ENCODE measurements around the gene PPP1R14D.

PPP1R14D gene

DNA sequence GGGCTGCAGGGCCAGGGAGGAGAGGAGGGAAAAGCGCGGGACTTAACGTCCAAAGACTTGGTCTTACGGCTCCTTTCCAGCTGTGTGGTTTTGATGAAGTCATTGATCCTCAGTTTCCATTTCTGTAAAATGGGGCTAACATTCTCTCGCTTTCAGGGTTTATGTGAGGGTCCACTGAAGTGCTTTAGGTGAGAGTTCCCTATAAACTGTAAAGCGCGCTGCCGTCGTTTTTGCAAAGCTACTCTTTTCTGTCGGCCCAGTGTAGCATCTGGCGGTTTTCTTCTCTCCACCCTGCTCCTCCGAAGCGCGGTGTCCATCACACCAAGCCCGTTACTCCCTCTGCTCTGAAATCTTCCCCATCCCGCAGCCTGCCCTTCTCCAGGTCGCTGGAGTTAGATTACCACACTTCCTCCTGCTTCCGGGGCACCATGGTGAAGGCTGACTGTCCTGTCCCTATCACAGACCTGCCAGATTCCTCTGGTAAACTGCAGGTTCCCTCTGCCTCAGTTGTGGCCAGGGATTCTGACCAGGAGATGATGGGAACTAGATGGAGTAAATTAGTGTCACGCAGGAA is 20.5 kb downstream of the PPP1R14D start:
- peak overlapping the region; percentile 99 for H3K4me3 ChIP-seq (ENCODE audit: control insufficient read depth, low read depth, low read length)
- DNase-seq (ENCODE audit: low read depth): peak; percentile 55
- TF ChIP-seq, protein P1, sequence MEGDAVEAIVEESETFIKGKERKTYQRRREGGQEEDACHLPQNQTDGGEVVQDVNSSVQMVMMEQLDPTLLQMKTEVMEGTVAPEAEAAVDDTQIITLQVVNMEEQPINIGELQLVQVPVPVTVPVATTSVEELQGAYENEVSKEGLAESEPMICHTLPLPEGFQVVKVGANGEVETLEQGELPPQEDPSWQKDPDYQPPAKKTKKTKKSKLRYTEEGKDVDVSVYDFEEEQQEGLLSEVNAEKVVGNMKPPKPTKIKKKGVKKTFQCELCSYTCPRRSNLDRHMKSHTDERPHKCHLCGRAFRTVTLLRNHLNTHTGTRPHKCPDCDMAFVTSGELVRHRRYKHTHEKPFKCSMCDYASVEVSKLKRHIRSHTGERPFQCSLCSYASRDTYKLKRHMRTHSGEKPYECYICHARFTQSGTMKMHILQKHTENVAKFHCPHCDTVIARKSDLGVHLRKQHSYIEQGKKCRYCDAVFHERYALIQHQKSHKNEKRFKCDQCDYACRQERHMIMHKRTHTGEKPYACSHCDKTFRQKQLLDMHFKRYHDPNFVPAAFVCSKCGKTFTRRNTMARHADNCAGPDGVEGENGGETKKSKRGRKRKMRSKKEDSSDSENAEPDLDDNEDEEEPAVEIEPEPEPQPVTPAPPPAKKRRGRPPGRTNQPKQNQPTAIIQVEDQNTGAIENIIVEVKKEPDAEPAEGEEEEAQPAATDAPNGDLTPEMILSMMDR (conservative IDR thresholded peaks at IDR 0.05; ENCODE audit: control insufficient read depth, insufficient read depth, low read depth, low read length): no peak

DNA sequence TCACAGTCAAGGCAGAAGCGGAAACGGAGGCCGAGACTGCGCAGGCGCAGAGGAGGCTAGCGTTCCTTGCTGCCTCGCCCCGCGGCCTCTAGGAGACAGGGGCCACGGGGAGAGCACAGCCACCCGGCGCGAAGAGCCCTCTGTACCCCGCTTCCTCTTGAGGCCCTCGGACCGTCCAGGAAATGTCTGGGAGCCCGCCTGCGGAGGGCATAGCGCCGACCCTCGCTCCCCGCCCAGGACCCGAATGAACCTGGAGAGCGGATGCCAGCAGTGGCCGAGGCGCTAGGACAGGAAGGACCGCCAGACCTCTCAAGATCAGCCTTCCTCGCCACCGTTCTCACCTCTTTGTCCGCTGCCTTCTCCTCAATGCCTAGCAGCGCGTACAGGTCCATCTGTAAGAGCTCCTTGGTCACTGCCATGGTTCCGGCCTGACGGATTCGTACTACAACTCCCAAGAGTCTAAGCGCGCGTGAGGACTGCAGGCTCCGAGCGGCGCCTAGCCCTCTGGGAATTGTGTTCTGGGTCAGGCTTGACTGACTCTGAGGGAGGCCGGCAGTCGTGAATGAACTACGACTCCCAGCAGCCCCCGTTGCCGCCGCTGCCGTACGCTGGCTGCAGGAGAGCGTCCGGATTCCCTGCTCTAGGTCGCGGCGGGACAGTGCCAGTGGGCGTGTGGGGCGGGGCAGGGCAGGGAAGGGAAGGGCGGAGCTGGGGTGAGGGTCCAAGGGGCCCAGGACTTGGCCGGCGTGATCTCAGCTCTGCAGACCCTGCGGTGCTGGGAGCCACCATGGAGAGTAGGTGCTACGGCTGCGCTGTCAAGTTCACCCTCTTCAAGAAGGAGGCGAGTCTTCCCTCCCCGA is 21.2 kb downstream of the PPP1R14D start, which contains the start of the genes DNAJC17 and ZFYVE19:
Gene DNAJC17 (minus strand): TSS at position 446 of the 860 bp plus-strand sequence. CDS start 27 bp downstream, at position 419.
Gene ZFYVE19 (plus strand): TSS at position 62 of the 860 bp plus-strand sequence. CDS start 501 bp downstream, at position 563.
- peak within 1 kb of the TSS; percentile 99 for H3K4me3 ChIP-seq (ENCODE audit: control insufficient read depth, low read depth, low read length)
- TF ChIP-seq, protein P1 (conservative IDR thresholded peaks at IDR 0.05; ENCODE audit: control insufficient read depth, insufficient read depth, low read depth, low read length): no peak
- peak; percentile 98 for DNase-seq (ENCODE audit: low read depth)

DNA sequence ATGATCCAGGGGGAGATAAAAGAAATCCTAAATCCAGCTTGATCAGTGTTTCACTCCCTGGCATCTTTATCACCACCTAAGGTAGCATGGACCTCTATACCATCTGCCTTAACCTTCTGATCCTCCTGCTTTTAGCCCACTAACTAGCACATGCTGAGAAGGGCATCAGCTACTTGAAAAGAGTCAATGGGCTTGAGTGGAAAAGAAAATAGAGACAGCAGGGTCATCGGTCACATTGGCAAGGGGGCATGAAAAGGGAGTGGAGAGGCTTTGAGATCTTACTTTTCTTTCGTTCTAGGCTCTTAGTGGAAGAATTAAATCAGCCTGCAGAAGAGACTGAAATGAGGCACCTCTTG is 21.9 kb downstream of the PPP1R14D start:
- TF ChIP-seq, protein P1 (conservative IDR thresholded peaks at IDR 0.05; ENCODE audit: control insufficient read depth, insufficient read depth, low read depth, low read length): no peak
- H3K4me3 ChIP-seq (ENCODE audit: control insufficient read depth, low read depth, low read length): peak overlapping the region; percentile 99
- no peak for DNase-seq (ENCODE audit: low read depth)

DNA sequence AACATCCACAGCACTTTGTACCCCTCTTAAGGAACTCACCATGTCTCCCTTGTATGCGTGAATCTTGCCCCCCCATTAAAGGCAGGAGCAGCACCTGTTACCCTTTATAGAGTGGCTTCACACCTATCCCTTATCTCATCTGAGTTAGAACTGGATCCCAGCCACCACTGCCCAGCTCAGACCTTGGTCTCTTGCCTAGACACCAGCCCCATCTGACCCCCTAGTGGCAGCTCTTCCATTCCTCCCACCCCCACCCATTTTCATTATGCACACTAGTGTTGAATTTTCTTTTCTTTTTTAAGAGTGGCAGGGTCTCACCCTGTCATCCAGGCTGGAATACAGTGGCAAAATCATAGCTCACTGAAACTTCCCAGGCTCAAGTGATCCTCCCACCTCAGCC is 24.8 kb downstream of the PPP1R14D start:
- TF ChIP-seq, protein P1 (conservative IDR thresholded peaks at IDR 0.05; ENCODE audit: control insufficient read depth, insufficient read depth, low read depth, low read length): no peak
- no peak for DNase-seq (ENCODE audit: low read depth)
- H3K4me3 ChIP-seq (ENCODE audit: control insufficient read depth, low read depth, low read length): no peak overlapping the region

DNA sequence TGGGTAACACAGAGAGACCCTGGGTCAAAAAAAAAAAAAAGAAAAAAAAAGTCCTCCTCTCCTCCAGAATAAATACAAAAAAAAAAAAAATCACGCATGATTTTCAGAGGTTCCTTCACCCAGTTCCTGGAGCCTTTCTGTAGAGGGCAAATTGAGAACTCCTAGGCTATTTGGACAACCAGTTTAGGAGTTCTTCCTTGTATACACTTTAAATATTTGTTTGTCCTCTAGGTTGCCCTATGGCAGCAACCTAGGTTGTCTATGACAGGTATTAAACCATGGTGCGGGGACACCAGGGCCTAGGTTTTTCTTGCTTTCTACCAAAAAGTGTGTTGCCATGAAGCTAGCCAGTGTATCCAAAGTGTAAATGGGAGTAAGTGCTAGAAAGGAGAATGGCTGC is 25.4 kb downstream of the PPP1R14D start:
- no peak for DNase-seq (ENCODE audit: low read depth)
- no peak overlapping the region for H3K4me3 ChIP-seq (ENCODE audit: control insufficient read depth, low read depth, low read length)
- TF ChIP-seq, protein P1 (conservative IDR thresholded peaks at IDR 0.05; ENCODE audit: control insufficient read depth, insufficient read depth, low read depth, low read length): no peak

DNA sequence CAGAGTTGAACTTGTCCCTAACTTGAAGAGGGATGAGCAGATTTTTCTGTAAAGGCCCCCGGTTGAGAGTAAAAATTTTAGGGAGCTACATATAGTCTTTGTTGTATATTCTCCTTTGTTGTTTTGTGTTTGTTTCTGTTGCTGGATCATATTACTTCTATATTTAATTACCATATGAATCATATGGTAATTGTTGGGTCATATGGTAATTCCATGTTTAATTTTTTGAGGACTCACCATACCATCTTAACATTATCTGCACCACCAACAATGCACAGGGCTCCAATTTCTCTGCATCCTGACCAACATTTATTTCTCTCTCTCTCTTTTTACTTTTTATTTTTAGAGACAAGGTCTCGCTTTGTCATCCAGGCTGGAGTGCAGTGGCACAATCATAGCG is 29.0 kb downstream of the PPP1R14D start:
- TF ChIP-seq, protein P1 (conservative IDR thresholded peaks at IDR 0.05; ENCODE audit: control insufficient read depth, insufficient read depth, low read depth, low read length): no peak
- no peak overlapping the region for H3K4me3 ChIP-seq (ENCODE audit: control insufficient read depth, low read depth, low read length)
- DNase-seq (ENCODE audit: low read depth): no peak

Measured in fibroblast of mammary gland (primary cell).